Gastroesophageal sphincter (tissue), 3 donors: ENCODE data around the gene ZNF77.

Source experiments
- CTCF ChIP-seq, 4 experiments: fragments of 200-600 bp in 2 of 4; fragments of 450-650 bp in 2 of 4; sonication (generic) in 1 of 4; IDR thresholded peaks; one replicate each; pipeline ENCODE4 v1.5.1; 2017 to 2019; ENCODE audit warnings: antibody characterized with exemption in 4 of 4, mild to moderate bottlenecking in 2 of 4, moderate library complexity in 2 of 4
- POLR2AphosphoS5 ChIP-seq: sonication (generic); formaldehyde crosslinking; IDR thresholded peaks from one replicate; pipeline ENCODE4 v1.6.1; 2017; ENCODE audit warnings: antibody characterized with exemption

DNA sequence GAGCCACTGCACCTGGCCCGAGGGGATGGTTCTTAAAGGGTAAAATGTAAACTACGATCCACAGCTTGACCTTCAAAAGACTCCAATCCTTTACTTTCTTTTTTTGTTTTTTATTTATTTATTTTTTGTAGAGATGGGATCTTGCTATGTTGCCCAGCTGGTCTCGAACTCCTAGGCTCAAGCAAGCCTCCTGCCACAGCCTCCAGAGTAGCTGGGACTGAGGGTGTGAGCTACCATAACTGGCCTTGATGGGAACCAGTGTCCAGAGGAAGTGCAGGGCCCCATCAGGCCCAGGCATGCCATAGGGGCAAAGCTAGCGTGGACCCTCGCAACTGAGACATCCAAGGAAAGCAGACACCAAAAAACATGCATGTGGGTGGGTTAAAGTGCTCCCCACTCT, 18.4 kb upstream of the ZNF77 start:
- TF ChIP-seq CTCF (IDR thresholded peaks at IDR 0.05) (no peak), POLR2AphosphoS5 (no peak)
